Activated T-helper 1 cell treated with Interleukin-2 at 50 U/mL for 16 hours (primary cell): ENCODE measurements around the gene COQ2.
"Not testable (repeated sequence)": the region's sequence is repeated elsewhere in the genome, so short reads cannot be mapped to it uniquely, and the experiment has no call there.

ENCODE experiments used
- DNase-seq: peaks from one replicate; pipeline ENCODE4 v3.0.0-alpha.2; 2020; ENCODE audit warnings: low read depth

Gene COQ2

GRCh38 chr4:83247415-83248357 is 36.9 kb downstream of the COQ2 start:
- no peak for DNase-seq

DNA sequence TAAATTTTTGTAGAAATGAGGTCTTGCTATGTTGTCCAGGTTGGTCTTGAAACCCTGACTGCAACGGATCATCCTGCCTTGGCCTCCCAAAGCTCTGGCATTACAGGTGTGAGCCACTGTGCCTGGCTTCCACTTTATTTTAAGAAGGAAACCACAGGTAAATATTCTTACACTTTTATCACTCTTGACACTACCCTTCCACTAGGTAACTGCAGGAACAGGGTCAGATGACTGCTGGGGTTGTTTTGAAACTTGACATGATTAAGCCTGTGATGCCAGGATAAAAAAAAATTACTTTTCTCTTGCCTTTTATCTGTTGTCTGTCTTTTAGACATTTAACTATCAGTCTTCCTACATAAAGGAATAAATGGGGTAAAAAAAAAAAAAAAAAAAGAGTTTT is 43.5 kb downstream of the COQ2 start:
- DNase-seq, result no peak

DNA sequence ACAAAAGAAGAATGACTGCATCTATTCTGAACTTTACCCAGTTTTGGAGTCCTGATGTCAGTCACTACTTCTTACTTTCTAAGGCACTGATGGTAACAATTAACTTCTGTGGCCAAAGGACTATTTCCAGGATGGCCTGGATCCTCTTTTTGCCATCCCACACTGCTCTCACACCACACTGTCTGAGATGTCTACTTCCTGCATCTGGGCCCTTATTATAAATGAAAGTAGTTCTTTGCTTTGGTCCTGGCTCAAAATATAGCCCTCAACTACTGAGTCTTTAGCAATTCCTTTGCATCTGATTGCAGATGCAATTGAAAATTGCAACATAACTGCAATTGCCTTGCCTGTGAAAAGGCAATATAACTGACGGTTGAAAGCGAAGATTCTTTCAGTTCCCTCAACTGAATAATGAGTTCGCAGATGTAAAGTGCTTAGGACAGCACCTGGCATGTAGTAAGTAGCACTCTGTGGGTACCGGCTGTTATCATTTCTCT is 44.2 kb downstream of the COQ2 start:
- no peak for DNase-seq

GRCh38 chr4:83238393-83239248 is 46.0 kb downstream of the COQ2 start:
- DNase-seq, result no peak

DNA sequence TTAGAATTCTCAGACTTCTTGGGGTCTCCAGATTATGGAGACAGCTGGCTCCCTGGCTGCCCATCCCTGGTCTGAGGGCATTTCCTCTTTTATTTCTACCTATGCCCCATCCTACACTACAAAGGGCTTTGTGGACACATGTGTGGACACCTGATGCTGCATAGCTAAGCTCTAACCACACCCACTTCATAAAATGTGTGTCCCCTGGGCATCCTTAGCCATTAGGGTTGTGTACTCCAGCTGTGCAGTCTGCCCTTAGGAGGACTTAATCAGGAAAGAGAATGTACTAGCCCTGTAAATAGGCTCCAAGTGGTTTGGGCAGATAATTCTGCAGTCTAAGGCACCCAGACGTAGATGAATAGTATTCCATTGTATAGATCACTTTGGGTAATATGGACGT is 47.0 kb downstream of the COQ2 start:
- DNase-seq, result no peak

GRCh38 chr4:83235645-83236133 is 48.9 kb downstream of the COQ2 start:
- DNase-seq, result not testable (repeated sequence)

GRCh38 chr4:83234902-83235644 is 49.5 kb downstream of the COQ2 start:
- no peak for DNase-seq

DNA sequence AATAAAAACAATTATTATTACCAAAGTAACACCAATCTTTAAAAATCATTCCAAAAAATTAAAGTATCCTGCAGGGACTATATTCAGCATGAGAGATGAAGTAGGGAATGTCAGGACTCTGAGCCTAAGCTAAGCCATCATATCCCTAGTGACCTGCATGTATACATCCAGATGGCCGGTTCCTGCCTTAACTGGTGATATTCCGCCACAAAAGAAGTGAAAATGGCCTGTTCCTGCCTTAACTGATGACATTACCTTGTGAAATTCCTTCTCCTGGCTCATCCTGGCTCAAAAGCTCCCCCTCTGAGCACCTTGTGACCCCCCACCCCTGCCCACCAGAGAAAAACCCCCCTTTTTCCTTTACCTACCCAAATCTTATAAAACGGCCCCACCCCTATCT is 50.2 kb downstream of the COQ2 start:
- DNase-seq, result not testable (repeated sequence)

GRCh38 chr4:83232082-83232481 is 52.5 kb downstream of the COQ2 start:
- no peak for DNase-seq

GRCh38 chr4:83231620-83232076 is 53.0 kb downstream of the COQ2 start:
- no peak for DNase-seq

DNA sequence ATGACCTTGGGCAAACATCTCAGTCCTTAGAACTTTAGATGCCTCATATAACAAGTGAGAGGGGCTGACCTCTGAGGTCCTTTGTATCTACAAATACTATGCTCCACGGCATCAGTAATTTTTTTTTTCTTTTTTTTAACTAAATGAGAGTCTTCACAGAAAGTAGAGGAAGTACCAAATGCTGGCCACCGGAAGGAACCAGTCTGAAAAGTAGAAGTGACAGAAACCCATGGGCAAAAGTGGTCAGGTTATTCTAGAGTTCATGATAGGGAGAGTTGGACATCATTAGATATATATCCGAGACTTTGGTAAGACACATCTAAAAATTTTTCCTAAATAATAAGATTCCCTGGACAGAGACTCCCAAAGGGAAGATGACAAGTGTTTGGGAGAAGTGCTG is 53.7 kb downstream of the COQ2 start:
- no peak for DNase-seq

DNA sequence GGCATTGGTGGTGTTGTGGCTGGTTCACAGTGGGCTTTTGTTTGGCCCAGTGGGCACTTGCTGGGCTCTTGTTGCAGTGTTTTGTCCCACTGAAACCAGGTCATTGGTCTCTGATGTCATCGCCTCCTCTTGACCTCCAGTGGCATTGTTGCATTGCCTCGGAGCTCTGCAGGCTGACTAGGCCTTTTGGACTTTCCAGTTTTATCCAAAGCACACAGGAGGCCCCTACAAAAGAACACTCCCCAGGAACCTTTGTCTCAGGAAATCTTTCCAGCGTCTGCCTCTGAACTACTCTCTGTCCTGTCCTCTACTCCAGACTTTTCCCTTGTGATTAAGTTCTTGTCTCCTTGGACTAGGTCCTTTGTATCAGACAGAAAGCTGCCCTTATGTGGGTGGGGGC is 54.8 kb downstream of the COQ2 start:
- DNase-seq, result no peak

DNA sequence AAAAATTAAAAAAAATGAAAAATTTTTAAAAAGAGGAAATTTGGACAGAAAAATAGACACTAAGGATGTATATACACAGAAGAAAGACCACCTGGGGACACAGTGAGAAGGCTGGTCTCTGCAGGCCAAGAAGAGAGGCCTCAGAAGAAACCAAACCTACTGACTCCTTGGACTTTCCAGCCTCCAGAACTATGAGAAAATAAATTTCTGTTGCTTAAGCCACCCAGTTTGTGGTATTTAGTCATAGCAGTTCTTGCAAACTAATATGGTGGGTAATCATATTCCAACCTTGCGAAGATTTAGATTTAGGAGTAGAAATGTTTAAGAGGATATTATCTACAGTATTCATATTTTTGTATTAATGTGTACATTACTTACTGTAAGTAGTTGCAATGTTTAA is 56.4 kb downstream of the COQ2 start:
- no peak for DNase-seq

GRCh38 chr4:83224502-83225197 is 59.9 kb downstream of the COQ2 start:
- DNase-seq, result no peak

- no peak for DNase-seq
Measured at GRCh38 chr4:83223781-83224180, 60.8 kb downstream of the COQ2 start.

DNA sequence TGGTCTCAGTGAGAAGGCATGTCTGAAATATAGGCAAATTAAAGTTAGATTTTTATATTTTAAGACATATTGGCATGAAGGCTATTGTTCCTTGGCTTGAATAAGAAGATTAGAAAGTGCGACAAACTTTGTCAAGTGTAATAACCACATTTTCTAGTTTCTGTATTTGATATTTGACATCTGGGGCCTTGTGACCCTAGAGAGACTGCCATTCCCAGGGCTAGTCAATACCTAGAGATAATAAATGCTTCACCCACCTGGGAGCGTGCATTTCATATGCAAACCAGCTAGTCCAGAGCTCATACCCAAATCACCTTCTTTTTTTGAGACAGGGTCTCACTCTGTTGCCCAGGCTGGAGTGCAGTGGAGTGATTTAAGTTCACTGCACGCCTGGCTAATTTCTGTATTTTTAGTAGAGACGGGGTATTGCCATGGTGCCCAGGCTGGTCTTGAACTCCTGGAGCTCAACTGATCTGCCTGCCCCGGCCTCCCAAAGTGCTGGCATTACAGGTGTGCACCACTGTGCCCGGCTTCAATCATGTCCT is 62.6 kb downstream of the COQ2 start:
- no peak for DNase-seq

DNA sequence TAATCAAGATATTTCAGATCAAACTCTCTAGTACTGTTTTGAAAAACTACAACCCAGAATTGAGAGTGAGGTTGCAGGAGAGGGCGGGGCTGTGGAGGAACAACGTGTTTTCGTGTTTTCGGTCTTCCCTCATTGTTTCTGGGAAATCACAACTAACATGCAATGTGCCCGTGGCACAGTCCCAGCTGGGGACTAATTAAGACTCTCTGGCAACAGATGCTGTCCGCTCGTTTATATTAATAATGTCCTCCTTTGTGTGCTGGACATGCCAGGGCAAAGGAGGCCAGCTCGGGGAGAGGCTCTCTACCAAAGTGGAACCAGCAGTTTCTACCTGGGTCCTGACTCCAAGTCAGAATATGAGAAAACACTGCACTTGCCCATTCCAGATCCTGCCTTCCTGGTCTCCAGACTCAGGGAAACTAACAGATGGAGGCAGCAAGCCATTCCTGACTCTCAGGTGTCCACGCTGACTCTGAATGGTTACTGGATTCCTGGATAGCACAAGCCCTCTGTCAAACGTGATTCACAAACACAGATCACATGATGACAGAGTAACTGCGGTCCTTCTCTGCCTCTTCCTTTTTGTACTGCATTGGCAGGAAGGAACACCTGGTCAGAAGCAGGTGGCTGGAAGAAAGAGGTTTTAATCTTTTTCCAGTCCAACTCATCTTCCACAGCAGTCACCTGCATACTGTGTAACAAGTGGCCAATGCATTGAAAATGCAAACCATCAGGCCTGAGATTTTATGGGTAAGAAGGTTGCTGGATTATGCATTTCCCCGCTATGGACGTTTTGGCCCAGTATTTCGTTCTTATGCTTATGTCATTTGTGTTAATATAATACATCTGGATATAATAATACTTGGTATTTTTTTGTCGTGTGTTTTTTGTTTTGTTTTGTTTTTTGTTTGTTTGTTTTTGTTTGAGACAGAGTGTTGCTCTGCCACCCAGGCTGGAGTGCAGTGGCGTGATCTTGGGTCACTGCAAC is 65.0 kb downstream of the COQ2 start:
- no peak for DNase-seq

DNA sequence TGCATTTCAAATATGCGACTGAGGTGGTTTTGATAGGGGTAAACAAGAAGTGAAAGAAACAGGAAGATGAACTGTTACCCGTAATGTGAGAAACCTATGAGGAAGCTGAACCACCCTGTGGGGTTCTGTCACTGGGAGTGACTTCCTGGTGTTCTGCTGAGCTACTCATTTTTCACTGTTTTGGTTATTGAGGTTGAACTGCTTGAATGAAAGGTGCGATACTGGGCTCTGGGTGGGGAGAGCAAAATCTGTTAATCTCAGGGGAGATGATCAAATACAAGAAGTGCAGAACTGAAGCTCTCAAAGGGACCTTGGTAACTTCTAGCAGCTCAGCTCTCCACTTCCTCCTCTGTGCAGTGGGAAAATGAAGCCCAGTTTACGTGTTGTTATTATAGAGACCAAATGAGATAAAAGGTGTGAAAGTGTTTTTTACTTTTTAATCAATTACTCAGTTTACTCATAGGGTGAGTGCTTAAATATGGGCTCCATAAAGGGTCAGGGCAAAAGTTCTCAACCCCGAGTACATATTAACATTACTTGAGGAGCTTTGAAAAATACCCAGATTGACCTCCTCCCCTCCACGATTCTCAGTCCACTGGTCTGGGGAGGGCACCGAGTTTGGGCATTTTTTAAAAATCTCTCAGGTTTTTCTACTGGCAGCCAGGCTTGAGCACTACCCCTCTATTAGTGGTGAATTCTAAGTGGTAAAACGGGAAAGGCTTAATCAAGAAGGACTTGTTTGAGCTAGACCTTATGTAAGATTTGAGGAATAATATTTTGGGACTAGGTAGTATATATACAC is 66.7 kb downstream of the COQ2 start:
- DNase-seq, result peak; percentile 44
